IMR-90 (cell line): ENCODE data around the gene TMEM95. TPM values are rescaled to one million over a fixed set of nuclear protein-coding genes. Genes with fewer than 3 reads are reported as not detected.

ENCODE experiments used
- ATAC-seq: fragments of 200-7000 bp; cut with Tn5 transposase; 2 replicates; pipeline ENCODE4 v1.9.1; 2020; ENCODE audit warnings: low read depth, mild to moderate bottlenecking, moderate library complexity
- BruUV-seq: library from RNA; stranded (reverse); fragments of 400-500 nt; replicated peaks from 2 replicates; lab custom pipeline; 2021; lab: Mats Ljungman, UMichigan
- CTCF ChIA-PET: fragments of 300-600 bp; formaldehyde crosslinking; extraction: SDS; loops from one replicate; lab custom pipeline; 2021; ENCODE audit warnings: antibody characterized with exemption; lab: Yijun Ruan, JAX
- POLR2A ChIA-PET: fragments of 300-600 bp; sonication (Branson Sonifier 250); formaldehyde crosslinking; loops from one replicate; lab custom pipeline; 2022; ENCODE audit warnings: antibody characterized with exemption; ENCODE audit not compliant: unreplicated experiment; lab: Charles Lee
- DNase-seq: peaks from one replicate; pipeline ENCODE4 v3.0.0; 2013
- H2AFZ ChIP-seq: replicated peaks from 2 replicates; pipeline ENCODE3; 2013; ENCODE audit warnings: low read length, mild to moderate bottlenecking; ENCODE audit not compliant: poor library complexity
- H2AK5ac ChIP-seq: 2 replicates; pipeline ENCODE4 v1.6.1; 2013; ENCODE audit warnings: low read depth, low read length, inconsistent platforms
- H2AK9ac ChIP-seq: replicated peaks from 2 replicates; pipeline ENCODE3; 2013; ENCODE audit warnings: mild to moderate bottlenecking, low read depth, low read length, moderate library complexity; ENCODE audit not compliant: poor library complexity
- H2BK120ac ChIP-seq: 2 replicates; pipeline ENCODE4 v1.6.1; 2013; ENCODE audit warnings: low read depth, low read length, inconsistent platforms
- H2BK15ac ChIP-seq: 3 replicates; pipeline ENCODE4 v1.6.1; 2013; ENCODE audit warnings: low read depth, low read length, inconsistent platforms
- H2BK20ac ChIP-seq: 2 replicates; pipeline ENCODE4 v1.6.1; 2013; ENCODE audit warnings: low read depth, mild to moderate bottlenecking, inconsistent platforms, low read length, moderate library complexity
- H2BK5ac ChIP-seq: 2 replicates; pipeline ENCODE4 v1.6.1; 2013; ENCODE audit warnings: mild to moderate bottlenecking, low read depth, low read length, inconsistent platforms; ENCODE audit not compliant: poor library complexity, severe bottlenecking
- H3K14ac ChIP-seq: replicated peaks from 2 replicates; pipeline ENCODE4 v1.6.1; 2013; ENCODE audit warnings: low read depth, low read length, inconsistent platforms
- H3K18ac ChIP-seq: 2 replicates; pipeline ENCODE4 v1.6.1; 2013; ENCODE audit warnings: low read depth, low read length, control low read depth
- H3K23ac ChIP-seq: 2 replicates; pipeline ENCODE4 v1.6.1; 2013; ENCODE audit warnings: low read depth, low read length, inconsistent platforms
- H3K27ac ChIP-seq: 2 replicates; pipeline ENCODE4 v1.5.1; 2013; ENCODE audit warnings: mild to moderate bottlenecking, control low read depth, low read length; ENCODE audit not compliant: insufficient read depth
- H3K27me3 ChIP-seq: 2 replicates; pipeline ENCODE4 v1.6.1; 2013; ENCODE audit warnings: low read length; ENCODE audit not compliant: control insufficient read depth, insufficient read depth
- H3K36me3 ChIP-seq: 2 replicates; pipeline ENCODE4 v1.6.1; 2013; ENCODE audit warnings: low read length, mixed read lengths; ENCODE audit not compliant: control insufficient read depth, insufficient read depth
- H3K4ac ChIP-seq: 2 replicates; pipeline ENCODE4 v1.6.1; 2013; ENCODE audit warnings: low read depth, low read length, inconsistent platforms
- H3K4me1 ChIP-seq: 2 replicates; pipeline ENCODE4 v1.6.1; 2013; ENCODE audit warnings: low read length, mixed read lengths; ENCODE audit not compliant: control insufficient read depth, insufficient read depth
- H3K4me2 ChIP-seq: 2 replicates; pipeline ENCODE4 v1.6.1; 2013; ENCODE audit warnings: low read depth, mild to moderate bottlenecking, control low read depth, low read length, moderate library complexity
- H3K4me3 ChIP-seq: 2 replicates; pipeline ENCODE4 v1.5.1; 2013; ENCODE audit warnings: low read depth, mild to moderate bottlenecking, control low read depth, low read length, moderate library complexity; ENCODE audit not compliant: insufficient read depth
- H3K56ac ChIP-seq: 2 replicates; pipeline ENCODE4 v1.6.1; 2013; ENCODE audit warnings: low read length, inconsistent platforms; ENCODE audit not compliant: insufficient read depth; ENCODE audit errors: extremely low read depth
- H3K79me1 ChIP-seq, 2 experiments: 2 replicates each; pipeline ENCODE4 v1.6.1; 2013; ENCODE audit warnings: low read length in 2 of 2, inconsistent platforms in 1 of 2, low read depth in 1 of 2
- H3K9ac ChIP-seq: 2 replicates; pipeline ENCODE4 v1.6.1; 2013; ENCODE audit warnings: low read depth, low read length, control low read depth
- H3K9me1 ChIP-seq: 2 replicates; pipeline ENCODE4 v1.6.1; 2013; ENCODE audit warnings: low read length, inconsistent platforms; ENCODE audit not compliant: insufficient read depth
- H3K9me3 ChIP-seq: 2 replicates; pipeline ENCODE4 v1.6.1; 2013; ENCODE audit warnings: low read length; ENCODE audit not compliant: control insufficient read depth, insufficient read depth
- H4K20me1 ChIP-seq: 2 replicates; pipeline ENCODE4 v1.6.1; 2013; ENCODE audit warnings: low read length, inconsistent platforms; ENCODE audit not compliant: insufficient read depth
- H4K5ac ChIP-seq: 2 replicates; pipeline ENCODE4 v1.6.1; 2013; ENCODE audit warnings: mild to moderate bottlenecking, low read depth, low read length, control low read depth
- H4K8ac ChIP-seq, 2 experiments: 2 replicates each; pipeline ENCODE4 v1.6.1; 2013; ENCODE audit warnings: low read depth in 2 of 2, low read length in 2 of 2, control low read depth in 1 of 2, inconsistent platforms in 1 of 2
- H4K91ac ChIP-seq: 2 replicates; pipeline ENCODE4 v1.6.1; 2013; ENCODE audit warnings: low read depth, low read length, inconsistent platforms; ENCODE audit not compliant: insufficient read depth
- BHLHE40 ChIP-seq: fragments of 150-350 bp; IDR thresholded peaks from 2 replicates; pipeline ENCODE4 v1.6.1; 2016; ENCODE audit warnings: mild to moderate bottlenecking, low read depth, low read length
- CEBPB ChIP-seq: IDR thresholded peaks from 2 replicates; pipeline ENCODE4 v1.6.1; 2012; ENCODE audit warnings: low read depth, low read length, improper control_type of control experiment
- CHD1 ChIP-seq: IDR thresholded peaks from 2 replicates; pipeline ENCODE4 v1.6.1; 2012; ENCODE audit warnings: low read depth, low read length, improper control_type of control experiment
- FOS ChIP-seq: fragments of 150-350 bp; IDR thresholded peaks from 2 replicates; pipeline ENCODE4 v1.6.1; 2016; ENCODE audit warnings: low read depth, low read length
- MAFK ChIP-seq: IDR thresholded peaks from 2 replicates; pipeline ENCODE4 v1.6.1; 2012; ENCODE audit warnings: low read depth, low read length, improper control_type of control experiment
- MAZ ChIP-seq: IDR thresholded peaks from 2 replicates; pipeline ENCODE4 v1.6.1; 2012; ENCODE audit warnings: low read depth, mild to moderate bottlenecking, low read length, improper control_type of control experiment, moderate library complexity, borderline replicate concordance
- MXI1 ChIP-seq: IDR thresholded peaks from 2 replicates; pipeline ENCODE4 v1.6.1; 2012; ENCODE audit warnings: low read depth, mild to moderate bottlenecking, low read length, moderate library complexity, borderline replicate concordance
- NFE2L2 ChIP-seq: fragments of 150-350 bp; IDR thresholded peaks from 2 replicates; pipeline ENCODE4 v1.6.1; 2016; ENCODE audit warnings: low read depth, mild to moderate bottlenecking, low read length
- POLR2A ChIP-seq: IDR thresholded peaks from 2 replicates; pipeline ENCODE4 v1.6.1; 2012; ENCODE audit warnings: mild to moderate bottlenecking, low read depth, low read length
- RAD21 ChIP-seq: IDR thresholded peaks from 2 replicates; pipeline ENCODE4 v1.6.1; 2012; ENCODE audit warnings: low read length, improper control_type of control experiment
- RCOR1 ChIP-seq: IDR thresholded peaks from 2 replicates; pipeline ENCODE4 v1.6.1; 2012; ENCODE audit warnings: mild to moderate bottlenecking, low read length, improper control_type of control experiment; ENCODE audit not compliant: insufficient replicate concordance
- RFX5 ChIP-seq: IDR thresholded peaks from 2 replicates; pipeline ENCODE4 v1.8.0; 2012; ENCODE audit warnings: low read depth, mild to moderate bottlenecking, low read length, moderate library complexity
- SMC3 ChIP-seq: fragments of 150-350 bp; IDR thresholded peaks from 2 replicates; pipeline ENCODE4 v1.6.1; 2016; ENCODE audit warnings: low read depth, mild to moderate bottlenecking, antibody characterized with exemption, low read length, moderate library complexity
- WGBS, 2 experiments: methylation state at CpG; one replicate each; pipeline versions ENCODE4 v1.1.5 to v1.1.7; 2013; ENCODE audit warnings: missing lambda C conversion rate in 2 of 2; ENCODE audit not compliant: insufficient read length in 1 of 2; ENCODE audit errors: extremely low coverage in 2 of 2; 5-methylcytosine and 5-hydroxymethylcytosine counted together
- dilution Hi-C: fragments of 300-500 bp; cut with HindIII; formaldehyde crosslinking; loops from one replicate; pipeline ENCODE4 v1.14.3; 2018; ENCODE audit warnings: low sequenced_read_pairs; ENCODE audit not compliant: unreplicated experiment
- in situ Hi-C: fragments of 300-500 bp; cut with MboI; formaldehyde crosslinking; loops from 3 replicates; pipeline ENCODE4 v1.14.3; 2019; ENCODE audit warnings: low sequenced_read_pairs, inconsistent platforms, mixed read lengths
- intact Hi-C: fragments of 100-400 bp; cut with micrococcal nuclease; formaldehyde crosslinking; loops from 2 replicates; pipeline ENCODE4 v1.10.0; 2022
- polyA plus RNA-seq, 3 experiments: library from polyadenylated mRNA; depleted of rRNA; stranded (reverse); fragments of >200 nt; gene quantifications; 2 replicates each; pipeline ENCODE4 v1.2.3, GENCODE V29; 2012; ENCODE audit warnings: low replicate concordance in 1 of 3
- total RNA-seq: library from RNA; depleted of rRNA; stranded (reverse); fragments of >200 nt; gene quantifications from 2 replicates; pipeline ENCODE4 v1.2.3, GENCODE V29; 2012
- TF ChIP-seq, protein P1 (sequence below): conservative IDR thresholded peaks from 2 replicates; pipeline ENCODE4 v1.5.1; 2012; ENCODE audit warnings: mild to moderate bottlenecking, low read depth, low read length, improper control_type of control experiment
- TF ChIP-seq, protein P2 (sequence below): fragments of 150-350 bp; IDR thresholded peaks from 2 replicates; pipeline ENCODE4 v1.6.1; 2016; ENCODE audit warnings: low read depth, mild to moderate bottlenecking, low read length, moderate library complexity, borderline replicate concordance

The TMEM95 gene
- total and polyA plus RNA-seq, 2 of the 4 experiments (the other 2 are of a cell fraction): not detected

DNA sequence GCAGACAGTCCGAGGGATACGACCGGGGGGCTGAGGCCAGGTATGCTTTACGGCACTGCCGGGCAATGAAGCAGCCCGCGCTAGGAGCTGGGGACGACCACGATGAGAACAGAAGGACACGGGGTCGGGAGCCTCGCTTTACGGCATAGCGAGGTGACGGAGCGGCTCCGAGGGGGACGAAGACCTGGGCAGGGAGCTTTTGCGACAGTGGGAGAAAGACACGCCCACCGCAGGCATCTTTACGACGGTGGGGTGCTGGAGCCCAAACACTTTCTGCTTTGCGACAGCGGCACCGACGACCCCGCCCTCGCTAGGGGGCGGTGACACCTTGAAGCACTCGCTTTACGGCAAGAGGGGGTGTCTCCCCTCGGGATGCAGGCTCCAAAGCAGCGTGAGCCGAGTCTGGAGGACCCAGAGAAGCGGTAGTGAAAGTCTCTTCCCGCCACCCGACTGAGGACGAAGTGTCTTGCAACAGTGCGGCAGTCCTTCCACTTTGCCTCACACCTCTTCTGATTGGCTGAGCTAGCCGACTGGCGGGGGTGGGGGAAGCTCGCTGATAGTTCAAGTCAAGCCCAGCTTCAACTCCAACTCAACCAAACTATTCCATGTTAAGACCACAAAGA lies 25.5 kb upstream of the TMEM95 start:
- 0% methylated on average over 10 of the region's 43 CpGs; no CpG with 5 or more reads in 1 of the 2 experiments for WGBS, 2 experiments
- H3K4me2 ChIP-seq: peak overlapping the region; percentile 93
- intact Hi-C loops: loop anchor here (10.0 kb wide), 1 partner anchor 235 kb away; the partner anchor contains the start of gene SENP3
- no peak for TF ChIP-seq CHD1
- TF ChIP-seq, protein P1, sequence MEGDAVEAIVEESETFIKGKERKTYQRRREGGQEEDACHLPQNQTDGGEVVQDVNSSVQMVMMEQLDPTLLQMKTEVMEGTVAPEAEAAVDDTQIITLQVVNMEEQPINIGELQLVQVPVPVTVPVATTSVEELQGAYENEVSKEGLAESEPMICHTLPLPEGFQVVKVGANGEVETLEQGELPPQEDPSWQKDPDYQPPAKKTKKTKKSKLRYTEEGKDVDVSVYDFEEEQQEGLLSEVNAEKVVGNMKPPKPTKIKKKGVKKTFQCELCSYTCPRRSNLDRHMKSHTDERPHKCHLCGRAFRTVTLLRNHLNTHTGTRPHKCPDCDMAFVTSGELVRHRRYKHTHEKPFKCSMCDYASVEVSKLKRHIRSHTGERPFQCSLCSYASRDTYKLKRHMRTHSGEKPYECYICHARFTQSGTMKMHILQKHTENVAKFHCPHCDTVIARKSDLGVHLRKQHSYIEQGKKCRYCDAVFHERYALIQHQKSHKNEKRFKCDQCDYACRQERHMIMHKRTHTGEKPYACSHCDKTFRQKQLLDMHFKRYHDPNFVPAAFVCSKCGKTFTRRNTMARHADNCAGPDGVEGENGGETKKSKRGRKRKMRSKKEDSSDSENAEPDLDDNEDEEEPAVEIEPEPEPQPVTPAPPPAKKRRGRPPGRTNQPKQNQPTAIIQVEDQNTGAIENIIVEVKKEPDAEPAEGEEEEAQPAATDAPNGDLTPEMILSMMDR: no peak
- 0 out of 2 replicates have a peak, but pooled peaks have one; percentile 0 for TF ChIP-seq CEBPB
- TF ChIP-seq MAFK: no peak
- TF ChIP-seq, protein P2, sequence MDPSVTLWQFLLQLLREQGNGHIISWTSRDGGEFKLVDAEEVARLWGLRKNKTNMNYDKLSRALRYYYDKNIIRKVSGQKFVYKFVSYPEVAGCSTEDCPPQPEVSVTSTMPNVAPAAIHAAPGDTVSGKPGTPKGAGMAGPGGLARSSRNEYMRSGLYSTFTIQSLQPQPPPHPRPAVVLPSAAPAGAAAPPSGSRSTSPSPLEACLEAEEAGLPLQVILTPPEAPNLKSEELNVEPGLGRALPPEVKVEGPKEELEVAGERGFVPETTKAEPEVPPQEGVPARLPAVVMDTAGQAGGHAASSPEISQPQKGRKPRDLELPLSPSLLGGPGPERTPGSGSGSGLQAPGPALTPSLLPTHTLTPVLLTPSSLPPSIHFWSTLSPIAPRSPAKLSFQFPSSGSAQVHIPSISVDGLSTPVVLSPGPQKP: no peak
- no peak for TF ChIP-seq NFE2L2
- peak; percentile 73 for TF ChIP-seq MAZ
- no peak for TF ChIP-seq POLR2A
- TF ChIP-seq RCOR1: no peak
- peak; percentile 60 for TF ChIP-seq MXI1
- TF ChIP-seq BHLHE40: no peak
- TF ChIP-seq FOS: no peak
- no peak for TF ChIP-seq RFX5
- TF ChIP-seq RAD21: no peak
- TF ChIP-seq SMC3: no peak

More for the DNA sequence above, 25.5 kb upstream of the TMEM95 start:
- H3K18ac ChIP-seq: peak overlapping the region; percentile 11; the same call in 1 of the 2 replicates
- no peaks in the 10 kb centered on the region for H3K9me3 ChIP-seq
- H3K56ac ChIP-seq: peak overlapping the region; percentile 56
- CTCF ChIA-PET: no interaction called here
- peak overlapping the region; percentile 61 for H3K14ac ChIP-seq
- POLR2A ChIA-PET: no interaction called here
- peaks cover 2% of the 10 kb centered on the region for H3K27me3 ChIP-seq
- peaks cover 14% of the 10 kb centered on the region for H3K36me3 ChIP-seq
- dilution Hi-C loops (no loop called here), in situ Hi-C loops (no loop called here)
- H4K91ac ChIP-seq: peak overlapping the region; percentile 76
- BruUV-seq: no TSS peak
- no peak overlapping the region for H3K23ac ChIP-seq
- peaks cover 4% of the 10 kb centered on the region; the same call in 1 of the 2 replicates for H4K20me1 ChIP-seq
- H2BK15ac ChIP-seq: no peak overlapping the region
- peak overlapping the region; percentile 71 for H2BK120ac ChIP-seq
- H3K79me1 ChIP-seq: peaks cover 10 to 24% of the 10 kb centered on the region in 2 experiments; a peak in 3 of 4 replicates
- H3K9me1 ChIP-seq: peaks cover 6% of the 10 kb centered on the region; the same call in 1 of the 2 replicates
- peak overlapping the region; percentile 79 for H3K27ac ChIP-seq
- ATAC-seq: peak; percentile 83
- peak overlapping the region; percentile 97 for H2AFZ ChIP-seq
- H2BK5ac ChIP-seq: peak overlapping the region; percentile 88
- H4K8ac ChIP-seq: peak overlapping the region; percentile 11 to 89; a peak in 3 of 4 replicates
- peak overlapping the region; percentile 86 for H3K4me3 ChIP-seq
- peak overlapping the region; percentile 53 for H3K4ac ChIP-seq
- peak overlapping the region; percentile 78 for H2AK5ac ChIP-seq
- DNase-seq: peak; percentile 99
- peaks cover 5% of the 10 kb centered on the region; the same call in 1 of the 2 replicates for H3K4me1 ChIP-seq
- peak overlapping the region; percentile 32 for H4K5ac ChIP-seq
- peak overlapping the region; percentile 71 for H3K9ac ChIP-seq
- peak overlapping the region; percentile 91 for H2AK9ac ChIP-seq
- H2BK20ac ChIP-seq: no peak overlapping the region
